ENCODE results near the gene KLHL25.
A peak's percentile ranks its signal among the peaks of the same experiment; 100 is the strongest.
"Not testable (repeated sequence)": the region's sequence is repeated elsewhere in the genome, so short reads cannot be mapped to it uniquely, and the experiment has no call there.

KLHL25 gene

GRCh38 chr15:85794598-85795336, at the start of gene KLHL25:
Gene KLHL25 (minus strand): TSS chr15:85794925. CDS start chr15:85769810, 25,115 bp downstream.
- DNase-seq, result peak; percentile 96

- DNase-seq, result no peak
These were observed 46.1 kb upstream of the KLHL25 start for GRCh38 chr15:85840802-85841152.

- DNase-seq, result peak; percentile 88
These were observed 45.5 kb upstream of the KLHL25 start for GRCh38 chr15:85840079-85840801.

GRCh38 chr15:85839643-85840042, 44.9 kb upstream of the KLHL25 start:
- DNase-seq, result no peak

DNA sequence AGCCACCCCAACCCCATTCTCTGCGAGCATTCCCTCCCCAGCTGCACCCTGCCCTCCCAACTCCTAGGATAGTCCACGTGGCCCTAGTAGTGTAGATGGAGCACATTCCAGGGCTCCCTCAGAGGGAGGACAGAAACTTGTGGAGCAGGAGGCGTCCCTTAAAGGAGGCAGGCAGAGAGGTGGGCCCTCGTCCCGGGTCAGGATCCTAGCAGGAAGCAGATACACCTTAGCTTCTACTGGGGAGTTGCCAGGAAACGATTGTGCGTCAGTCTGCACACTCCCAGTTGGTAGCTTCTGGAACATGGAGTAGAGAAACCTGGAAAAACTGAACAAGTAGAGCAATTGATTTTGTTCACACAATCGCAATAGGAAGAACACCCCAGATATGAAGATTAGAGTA, 43.9 kb upstream of the KLHL25 start:
- no peak for DNase-seq

DNA sequence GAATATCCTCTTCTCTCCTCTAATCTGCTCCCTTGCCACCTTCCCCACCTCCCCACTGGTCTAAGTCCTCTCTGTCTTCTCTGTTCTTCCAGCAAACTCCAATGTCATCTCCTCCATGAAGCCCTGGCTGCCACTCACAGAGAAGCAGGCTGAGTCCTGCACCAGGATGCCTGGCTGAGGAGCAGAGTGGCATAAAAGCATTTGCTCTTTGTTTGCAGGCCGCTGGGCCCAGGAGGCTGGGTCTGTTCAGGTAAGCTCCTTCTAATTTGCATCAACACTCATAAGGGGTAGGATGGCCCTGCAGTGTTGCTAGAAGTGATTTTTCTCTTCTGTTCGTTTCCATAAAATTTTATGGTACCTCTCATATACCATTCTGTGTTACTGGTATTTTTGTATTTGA, 43.2 kb upstream of the KLHL25 start:
- no peak for DNase-seq

DNA sequence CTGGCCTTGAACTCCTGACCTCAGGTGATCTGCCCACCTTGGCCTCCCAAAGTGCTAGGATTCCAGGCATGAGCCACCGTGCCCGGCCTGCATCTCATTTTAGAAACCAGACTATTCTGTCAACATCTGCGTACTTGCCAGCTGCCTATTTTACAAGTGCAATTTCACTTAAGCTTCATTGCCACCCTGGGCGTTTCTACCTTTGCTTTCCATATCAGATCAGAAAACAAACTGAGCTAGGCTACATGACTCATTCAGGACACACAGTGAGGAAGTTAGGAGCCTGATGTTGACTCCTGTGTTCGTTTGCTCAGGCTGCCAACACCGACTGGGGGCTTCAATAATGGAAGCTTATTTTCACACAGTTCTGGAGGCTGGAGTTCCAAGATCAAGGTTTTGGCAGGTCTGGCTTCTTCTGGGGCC, 42.3 kb upstream of the KLHL25 start:
- DNase-seq, result no peak

DNA sequence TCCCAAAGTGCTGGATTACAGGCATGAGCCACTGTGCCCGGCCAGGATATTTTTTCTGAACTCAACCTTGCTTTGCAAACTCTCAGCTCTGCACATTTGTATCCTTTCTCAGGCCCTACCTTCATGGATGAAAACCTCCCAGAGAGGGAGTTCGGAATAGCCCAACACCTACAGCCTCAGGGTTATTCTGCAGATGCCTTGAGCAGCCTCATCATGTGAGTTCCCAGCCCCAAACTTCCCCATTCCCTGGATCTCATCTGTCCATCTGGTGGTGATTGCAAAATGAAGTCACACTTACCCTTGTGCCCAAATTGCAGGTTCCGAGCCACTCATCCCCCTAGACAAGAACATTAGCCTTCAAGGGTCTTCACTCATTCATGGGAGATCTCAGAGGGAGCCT, 39.9 kb upstream of the KLHL25 start:
- no peak for DNase-seq

- DNase-seq, result no peak
These were observed 37.7 kb upstream of the KLHL25 start for GRCh38 chr15:85832394-85832793.

DNA sequence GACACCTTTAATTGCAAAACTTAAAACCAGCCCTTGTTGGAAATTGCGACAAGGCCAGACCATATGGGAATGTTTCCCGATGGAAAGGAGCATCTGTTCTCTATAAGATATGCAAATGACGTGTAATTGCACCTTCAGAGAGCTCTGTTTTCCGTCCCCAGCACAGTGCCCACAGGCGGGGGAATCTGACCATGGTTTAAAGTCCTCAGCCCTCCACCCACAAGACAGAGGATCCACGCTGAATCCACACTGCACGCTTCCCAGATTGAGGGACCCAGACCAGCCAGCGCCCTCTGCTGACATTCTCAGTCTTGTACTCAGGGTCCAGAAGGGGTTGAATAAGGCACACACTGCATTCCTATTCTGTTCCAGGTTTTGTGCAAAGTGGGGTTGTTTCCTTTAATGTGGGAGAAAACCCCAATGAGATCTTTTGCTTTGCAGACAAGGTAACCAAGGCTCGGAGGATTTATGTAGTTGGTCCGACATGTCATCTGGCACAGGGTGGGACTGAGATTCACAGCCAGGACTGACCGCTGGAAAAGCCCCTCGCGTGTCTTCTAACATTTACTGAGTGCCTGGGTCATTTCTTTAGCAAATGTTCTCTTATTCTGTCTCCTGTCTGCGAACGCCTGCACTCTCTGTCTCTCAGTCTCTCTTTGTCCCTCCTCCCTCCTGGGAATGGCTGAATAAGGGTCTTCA, 36.8 kb upstream of the KLHL25 start:
- peak; percentile 40 for DNase-seq

DNA sequence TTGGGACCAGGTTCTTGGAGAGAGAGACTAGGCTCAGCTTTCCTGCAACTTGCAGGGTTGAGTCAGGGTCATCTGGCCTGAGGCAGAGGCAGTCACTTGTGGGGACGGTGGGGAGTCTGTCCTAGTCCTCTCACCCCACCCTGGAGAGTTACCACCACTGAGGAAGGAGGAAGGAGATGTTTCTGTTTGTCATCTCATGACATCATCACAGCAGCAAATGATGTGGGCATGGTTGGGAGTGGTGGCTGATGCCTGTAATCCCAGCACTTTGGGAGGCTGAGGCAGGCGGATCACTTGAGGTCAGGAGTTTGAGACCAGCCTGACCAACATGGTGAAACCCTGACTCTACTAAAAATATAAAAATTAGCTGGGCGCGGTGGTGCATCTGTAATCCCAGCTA, 35.0 kb upstream of the KLHL25 start:
- DNase-seq, result not testable (repeated sequence)

DNA sequence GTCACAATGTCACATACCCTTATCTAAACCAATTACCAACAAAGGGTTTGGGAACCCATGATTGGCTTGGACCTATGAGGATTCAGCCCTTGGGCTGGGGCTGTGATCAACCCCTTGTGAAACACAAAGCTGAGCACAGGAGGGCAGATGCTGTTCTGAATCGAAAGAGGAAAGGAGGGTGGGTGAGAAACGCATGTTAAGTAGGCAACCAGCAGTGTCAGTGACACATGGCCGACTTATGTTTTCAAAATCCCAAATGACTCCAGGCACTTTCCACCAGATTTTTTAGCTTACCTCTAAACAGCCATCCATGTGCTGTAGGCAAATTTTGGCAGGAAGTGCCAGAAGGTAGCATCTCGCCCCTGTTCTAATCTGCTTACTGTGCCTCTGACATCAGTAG, 34.1 kb upstream of the KLHL25 start:
- no peak for DNase-seq

- no peak for DNase-seq
These were observed 33.4 kb upstream of the KLHL25 start for GRCh38 chr15:85828126-85828525.

- DNase-seq, result no peak
These were observed 32.2 kb upstream of the KLHL25 start for GRCh38 chr15:85826756-85827515.

- DNase-seq, result no peak
These were observed 31.0 kb upstream of the KLHL25 start for GRCh38 chr15:85825719-85826118.

- no peak for DNase-seq
These were observed 30.4 kb upstream of the KLHL25 start for GRCh38 chr15:85825118-85825517.

- no peak for DNase-seq
These were observed 26.8 kb upstream of the KLHL25 start for GRCh38 chr15:85821545-85821944.

DNA sequence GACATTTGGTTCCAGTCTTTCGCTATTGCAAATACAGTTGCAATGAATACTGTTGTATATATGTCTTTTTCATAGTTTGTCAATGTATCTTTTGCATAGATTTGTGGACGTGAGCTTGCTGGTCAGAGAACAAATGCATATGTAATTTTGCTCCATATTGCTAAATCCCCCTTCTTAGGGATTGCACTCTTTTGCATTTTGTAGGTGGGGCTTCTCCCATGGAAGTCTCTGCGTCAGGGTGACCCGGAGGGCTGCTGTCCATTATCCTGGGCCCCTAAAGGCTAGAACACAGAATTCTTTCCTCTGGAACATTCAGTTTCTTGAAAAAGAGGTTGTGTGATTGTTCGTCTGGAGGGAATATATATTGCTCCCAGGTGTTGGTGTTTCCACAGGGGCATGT, 25.2 kb upstream of the KLHL25 start:
- DNase-seq, result no peak

DNA sequence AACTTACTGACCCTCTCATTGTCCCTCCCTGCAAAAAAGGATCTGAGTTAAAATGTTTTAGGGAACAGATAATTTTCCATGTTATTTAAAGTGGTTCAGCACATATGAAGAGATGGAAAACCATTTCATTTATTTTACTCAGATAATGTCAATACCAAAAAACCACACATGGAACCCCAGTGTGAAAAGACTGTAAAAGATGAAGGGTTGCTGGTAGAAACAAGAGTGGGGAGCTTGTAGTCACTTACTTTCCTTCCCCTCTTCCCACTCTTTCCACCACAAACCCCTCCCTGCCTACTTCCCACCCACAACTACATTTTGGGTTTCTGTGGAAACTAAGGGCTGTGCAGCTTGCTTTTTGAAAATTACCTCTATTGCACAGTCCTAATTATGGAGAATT, 18.5 kb upstream of the KLHL25 start:
- DNase-seq, result no peak

DNA sequence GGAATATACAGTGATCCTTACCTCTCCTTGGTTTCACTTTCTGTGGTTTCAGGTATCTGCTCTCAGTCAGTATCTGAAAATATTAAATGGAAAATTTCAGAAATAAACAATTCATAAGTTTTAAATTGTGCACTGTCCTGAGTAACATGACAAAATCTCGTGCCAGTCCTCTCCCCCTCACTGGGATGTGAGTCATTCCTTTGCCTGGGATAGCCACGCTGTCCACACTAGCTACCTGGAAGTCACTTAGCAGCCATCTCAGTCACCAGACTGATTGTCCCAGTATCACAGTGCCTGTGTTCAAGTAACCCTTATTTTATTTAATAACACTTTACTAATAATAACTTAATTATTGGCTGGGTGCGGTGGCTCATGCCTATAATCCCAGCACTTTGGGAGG, 15.3 kb upstream of the KLHL25 start:
- no peak for DNase-seq

- DNase-seq, result no peak
These were observed 10.7 kb upstream of the KLHL25 start for GRCh38 chr15:85805420-85805819.

- no peak for DNase-seq
These were observed 9.9 kb upstream of the KLHL25 start for GRCh38 chr15:85804481-85805170.

GRCh38 chr15:85802617-85803016, 7.9 kb upstream of the KLHL25 start:
- DNase-seq, result not testable (repeated sequence)

Data from RPMI8226 (cell line).